GM23338 (cell line): ENCODE data around the gene GLT6D1.

Experiments used
- CREB1 ChIP-seq: fragments of 250-450 bp; sonication (Bioruptor Pico); IDR thresholded peaks from 2 replicates; pipeline ENCODE4 v1.5.0; 2020; ENCODE audit warnings: low read depth, mild to moderate bottlenecking, moderate library complexity
- EZH2 ChIP-seq: fragments of 200-600 bp; sonication (generic); IDR thresholded peaks from one replicate; pipeline ENCODE4 v1.8.0; 2017; ENCODE audit warnings: antibody characterized with exemption, mild to moderate bottlenecking, low read depth; ENCODE audit not compliant: unreplicated experiment
- EZH2phosphoT487 ChIP-seq: fragments of 200-600 bp; sonication (generic); IDR thresholded peaks from one replicate; pipeline ENCODE4 v1.8.1; 2018; ENCODE audit warnings: antibody characterized with exemption; ENCODE audit not compliant: unreplicated experiment
- JUNB ChIP-seq: IDR thresholded peaks from one replicate; pipeline ENCODE4 v1.6.1; 2016; ENCODE audit warnings: antibody characterized with exemption; ENCODE audit not compliant: unreplicated experiment
- NANOG ChIP-seq: IDR thresholded peaks from 2 replicates; pipeline ENCODE4 v1.6.1; 2016; ENCODE audit warnings: antibody characterized with exemption, borderline replicate concordance
- POLR2AphosphoS5 ChIP-seq: IDR thresholded peaks from 2 replicates; pipeline ENCODE4 v1.6.1; 2016; ENCODE audit warnings: antibody characterized with exemption, low read depth
- STAT1 ChIP-seq: IDR thresholded peaks from one replicate; pipeline ENCODE4 v1.6.1; 2016; ENCODE audit warnings: antibody characterized with exemption; ENCODE audit not compliant: unreplicated experiment
- ZNF114 ChIP-seq: fragments of 250-450 bp; sonication (Bioruptor Pico); IDR thresholded peaks from 2 replicates; pipeline ENCODE4 v1.5.0; 2020; ENCODE audit warnings: mild to moderate bottlenecking, moderate library complexity
- ZNF331 ChIP-seq: fragments of 250-450 bp; sonication (Bioruptor Pico); IDR thresholded peaks from 2 replicates; pipeline ENCODE4 v1.5.0; 2020; ENCODE audit warnings: low read depth, mild to moderate bottlenecking, moderate library complexity
- TF ChIP-seq, protein P1 (sequence below), 2 experiments: fragments of 200-600 bp in 1 of 2; sonication (generic) in 1 of 2; conservative IDR thresholded peaks; 2 replicates each; pipeline versions ENCODE4 v1.5.1 to v1.6.1; 2016 to 2017; ENCODE audit warnings: antibody characterized with exemption in 2 of 2, low read depth in 2 of 2, mild to moderate bottlenecking in 2 of 2, moderate library complexity in 1 of 2
- TF ChIP-seq, protein P2 (sequence below): IDR thresholded peaks from one replicate; pipeline ENCODE4 v1.6.1; 2018; ENCODE audit warnings: antibody characterized with exemption; ENCODE audit not compliant: unreplicated experiment
- TF ChIP-seq, protein P3 (sequence below): IDR thresholded peaks from 2 replicates; pipeline ENCODE4 v1.6.1; 2016; ENCODE audit warnings: antibody characterized with exemption
- TF ChIP-seq, protein P4 (sequence below): fragments of 250-450 bp; sonication (Bioruptor Pico); IDR thresholded peaks from 2 replicates; pipeline ENCODE4 v1.5.0; 2020; ENCODE audit warnings: mild to moderate bottlenecking, moderate library complexity

DNA sequence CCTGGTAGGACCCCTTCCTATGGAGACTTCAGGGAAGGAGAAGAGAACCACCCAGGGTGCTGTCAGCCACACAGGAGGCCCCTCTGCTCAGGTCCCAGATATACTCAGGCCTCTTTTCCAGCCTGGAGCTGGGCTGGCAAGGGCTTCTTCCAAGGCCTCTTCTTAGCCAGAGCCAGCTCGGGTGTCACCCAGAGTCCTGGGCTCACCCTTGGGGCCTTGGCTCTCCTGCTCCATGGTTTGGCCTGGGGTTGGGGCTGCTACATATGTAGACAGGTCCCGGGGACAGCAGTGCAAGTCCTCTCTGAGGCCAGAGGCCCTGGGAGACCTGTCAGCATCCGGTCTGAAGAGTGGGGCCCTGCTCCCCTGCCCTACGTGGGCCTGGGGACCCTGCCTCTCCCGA is 55.0 kb downstream of the GLT6D1 start:
- no peak for TF ChIP-seq ZNF331 (CRISPR knock-in tag)
- TF ChIP-seq, protein P1, sequence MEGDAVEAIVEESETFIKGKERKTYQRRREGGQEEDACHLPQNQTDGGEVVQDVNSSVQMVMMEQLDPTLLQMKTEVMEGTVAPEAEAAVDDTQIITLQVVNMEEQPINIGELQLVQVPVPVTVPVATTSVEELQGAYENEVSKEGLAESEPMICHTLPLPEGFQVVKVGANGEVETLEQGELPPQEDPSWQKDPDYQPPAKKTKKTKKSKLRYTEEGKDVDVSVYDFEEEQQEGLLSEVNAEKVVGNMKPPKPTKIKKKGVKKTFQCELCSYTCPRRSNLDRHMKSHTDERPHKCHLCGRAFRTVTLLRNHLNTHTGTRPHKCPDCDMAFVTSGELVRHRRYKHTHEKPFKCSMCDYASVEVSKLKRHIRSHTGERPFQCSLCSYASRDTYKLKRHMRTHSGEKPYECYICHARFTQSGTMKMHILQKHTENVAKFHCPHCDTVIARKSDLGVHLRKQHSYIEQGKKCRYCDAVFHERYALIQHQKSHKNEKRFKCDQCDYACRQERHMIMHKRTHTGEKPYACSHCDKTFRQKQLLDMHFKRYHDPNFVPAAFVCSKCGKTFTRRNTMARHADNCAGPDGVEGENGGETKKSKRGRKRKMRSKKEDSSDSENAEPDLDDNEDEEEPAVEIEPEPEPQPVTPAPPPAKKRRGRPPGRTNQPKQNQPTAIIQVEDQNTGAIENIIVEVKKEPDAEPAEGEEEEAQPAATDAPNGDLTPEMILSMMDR (conservative IDR thresholded peaks at IDR 0.05; ENCODE audit: low read depth in 2 of 2): no peak
- TF ChIP-seq EZH2: no peak
- TF ChIP-seq, protein P2, sequence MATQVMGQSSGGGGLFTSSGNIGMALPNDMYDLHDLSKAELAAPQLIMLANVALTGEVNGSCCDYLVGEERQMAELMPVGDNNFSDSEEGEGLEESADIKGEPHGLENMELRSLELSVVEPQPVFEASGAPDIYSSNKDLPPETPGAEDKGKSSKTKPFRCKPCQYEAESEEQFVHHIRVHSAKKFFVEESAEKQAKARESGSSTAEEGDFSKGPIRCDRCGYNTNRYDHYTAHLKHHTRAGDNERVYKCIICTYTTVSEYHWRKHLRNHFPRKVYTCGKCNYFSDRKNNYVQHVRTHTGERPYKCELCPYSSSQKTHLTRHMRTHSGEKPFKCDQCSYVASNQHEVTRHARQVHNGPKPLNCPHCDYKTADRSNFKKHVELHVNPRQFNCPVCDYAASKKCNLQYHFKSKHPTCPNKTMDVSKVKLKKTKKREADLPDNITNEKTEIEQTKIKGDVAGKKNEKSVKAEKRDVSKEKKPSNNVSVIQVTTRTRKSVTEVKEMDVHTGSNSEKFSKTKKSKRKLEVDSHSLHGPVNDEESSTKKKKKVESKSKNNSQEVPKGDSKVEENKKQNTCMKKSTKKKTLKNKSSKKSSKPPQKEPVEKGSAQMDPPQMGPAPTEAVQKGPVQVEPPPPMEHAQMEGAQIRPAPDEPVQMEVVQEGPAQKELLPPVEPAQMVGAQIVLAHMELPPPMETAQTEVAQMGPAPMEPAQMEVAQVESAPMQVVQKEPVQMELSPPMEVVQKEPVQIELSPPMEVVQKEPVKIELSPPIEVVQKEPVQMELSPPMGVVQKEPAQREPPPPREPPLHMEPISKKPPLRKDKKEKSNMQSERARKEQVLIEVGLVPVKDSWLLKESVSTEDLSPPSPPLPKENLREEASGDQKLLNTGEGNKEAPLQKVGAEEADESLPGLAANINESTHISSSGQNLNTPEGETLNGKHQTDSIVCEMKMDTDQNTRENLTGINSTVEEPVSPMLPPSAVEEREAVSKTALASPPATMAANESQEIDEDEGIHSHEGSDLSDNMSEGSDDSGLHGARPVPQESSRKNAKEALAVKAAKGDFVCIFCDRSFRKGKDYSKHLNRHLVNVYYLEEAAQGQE: no peak
- no peak for TF ChIP-seq EZH2phosphoT487
- no peak for TF ChIP-seq POLR2AphosphoS5
- TF ChIP-seq NANOG: no peak
- no peak for TF ChIP-seq CREB1 (CRISPR knock-in tag)
- TF ChIP-seq JUNB: no peak
- TF ChIP-seq, protein P3, sequence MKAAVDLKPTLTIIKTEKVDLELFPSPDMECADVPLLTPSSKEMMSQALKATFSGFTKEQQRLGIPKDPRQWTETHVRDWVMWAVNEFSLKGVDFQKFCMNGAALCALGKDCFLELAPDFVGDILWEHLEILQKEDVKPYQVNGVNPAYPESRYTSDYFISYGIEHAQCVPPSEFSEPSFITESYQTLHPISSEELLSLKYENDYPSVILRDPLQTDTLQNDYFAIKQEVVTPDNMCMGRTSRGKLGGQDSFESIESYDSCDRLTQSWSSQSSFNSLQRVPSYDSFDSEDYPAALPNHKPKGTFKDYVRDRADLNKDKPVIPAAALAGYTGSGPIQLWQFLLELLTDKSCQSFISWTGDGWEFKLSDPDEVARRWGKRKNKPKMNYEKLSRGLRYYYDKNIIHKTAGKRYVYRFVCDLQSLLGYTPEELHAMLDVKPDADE: no peak
- no peak for TF ChIP-seq ZNF114 (CRISPR knock-in tag)
- TF ChIP-seq, protein P4, sequence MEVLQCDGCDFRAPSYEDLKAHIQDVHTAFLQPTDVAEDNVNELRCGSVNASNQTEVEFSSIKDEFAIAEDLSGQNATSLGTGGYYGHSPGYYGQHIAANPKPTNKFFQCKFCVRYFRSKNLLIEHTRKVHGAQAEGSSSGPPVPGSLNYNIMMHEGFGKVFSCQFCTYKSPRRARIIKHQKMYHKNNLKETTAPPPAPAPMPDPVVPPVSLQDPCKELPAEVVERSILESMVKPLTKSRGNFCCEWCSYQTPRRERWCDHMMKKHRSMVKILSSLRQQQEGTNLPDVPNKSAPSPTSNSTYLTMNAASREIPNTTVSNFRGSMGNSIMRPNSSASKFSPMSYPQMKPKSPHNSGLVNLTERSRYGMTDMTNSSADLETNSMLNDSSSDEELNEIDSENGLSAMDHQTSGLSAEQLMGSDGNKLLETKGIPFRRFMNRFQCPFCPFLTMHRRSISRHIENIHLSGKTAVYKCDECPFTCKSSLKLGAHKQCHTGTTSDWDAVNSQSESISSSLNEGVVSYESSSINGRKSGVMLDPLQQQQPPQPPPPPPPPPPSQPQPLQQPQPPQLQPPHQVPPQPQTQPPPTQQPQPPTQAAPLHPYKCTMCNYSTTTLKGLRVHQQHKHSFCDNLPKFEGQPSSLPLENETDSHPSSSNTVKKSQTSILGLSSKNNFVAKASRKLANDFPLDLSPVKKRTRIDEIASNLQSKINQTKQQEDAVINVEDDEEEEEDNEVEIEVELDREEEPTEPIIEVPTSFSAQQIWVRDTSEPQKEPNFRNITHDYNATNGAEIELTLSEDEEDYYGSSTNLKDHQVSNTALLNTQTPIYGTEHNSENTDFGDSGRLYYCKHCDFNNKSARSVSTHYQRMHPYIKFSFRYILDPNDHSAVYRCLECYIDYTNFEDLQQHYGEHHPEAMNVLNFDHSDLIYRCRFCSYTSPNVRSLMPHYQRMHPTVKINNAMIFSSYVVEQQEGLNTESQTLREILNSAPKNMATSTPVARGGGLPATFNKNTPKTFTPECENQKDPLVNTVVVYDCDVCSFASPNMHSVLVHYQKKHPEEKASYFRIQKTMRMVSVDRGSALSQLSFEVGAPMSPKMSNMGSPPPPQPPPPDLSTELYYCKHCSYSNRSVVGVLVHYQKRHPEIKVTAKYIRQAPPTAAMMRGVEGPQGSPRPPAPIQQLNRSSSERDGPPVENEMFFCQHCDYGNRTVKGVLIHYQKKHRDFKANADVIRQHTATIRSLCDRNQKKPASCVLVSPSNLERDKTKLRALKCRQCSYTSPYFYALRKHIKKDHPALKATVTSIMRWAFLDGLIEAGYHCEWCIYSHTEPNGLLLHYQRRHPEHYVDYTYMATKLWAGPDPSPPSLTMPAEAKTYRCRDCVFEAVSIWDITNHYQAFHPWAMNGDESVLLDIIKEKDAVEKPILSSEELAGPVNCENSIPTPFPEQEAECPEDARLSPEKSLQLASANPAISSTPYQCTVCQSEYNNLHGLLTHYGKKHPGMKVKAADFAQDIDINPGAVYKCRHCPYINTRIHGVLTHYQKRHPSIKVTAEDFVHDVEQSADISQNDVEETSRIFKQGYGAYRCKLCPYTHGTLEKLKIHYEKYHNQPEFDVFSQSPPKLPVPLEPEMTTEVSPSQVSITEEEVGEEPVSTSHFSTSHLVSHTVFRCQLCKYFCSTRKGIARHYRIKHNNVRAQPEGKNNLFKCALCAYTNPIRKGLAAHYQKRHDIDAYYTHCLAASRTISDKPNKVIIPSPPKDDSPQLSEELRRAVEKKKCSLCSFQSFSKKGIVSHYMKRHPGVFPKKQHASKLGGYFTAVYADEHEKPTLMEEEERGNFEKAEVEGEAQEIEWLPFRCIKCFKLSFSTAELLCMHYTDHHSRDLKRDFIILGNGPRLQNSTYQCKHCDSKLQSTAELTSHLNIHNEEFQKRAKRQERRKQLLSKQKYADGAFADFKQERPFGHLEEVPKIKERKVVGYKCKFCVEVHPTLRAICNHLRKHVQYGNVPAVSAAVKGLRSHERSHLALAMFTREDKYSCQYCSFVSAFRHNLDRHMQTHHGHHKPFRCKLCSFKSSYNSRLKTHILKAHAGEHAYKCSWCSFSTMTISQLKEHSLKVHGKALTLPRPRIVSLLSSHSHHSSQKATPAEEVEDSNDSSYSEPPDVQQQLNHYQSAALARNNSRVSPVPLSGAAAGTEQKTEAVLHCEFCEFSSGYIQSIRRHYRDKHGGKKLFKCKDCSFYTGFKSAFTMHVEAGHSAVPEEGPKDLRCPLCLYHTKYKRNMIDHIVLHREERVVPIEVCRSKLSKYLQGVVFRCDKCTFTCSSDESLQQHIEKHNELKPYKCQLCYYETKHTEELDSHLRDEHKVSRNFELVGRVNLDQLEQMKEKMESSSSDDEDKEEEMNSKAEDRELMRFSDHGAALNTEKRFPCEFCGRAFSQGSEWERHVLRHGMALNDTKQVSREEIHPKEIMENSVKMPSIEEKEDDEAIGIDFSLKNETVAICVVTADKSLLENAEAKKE (CRISPR knock-in tag): no peak
- no peak for TF ChIP-seq STAT1
